ENCODE measurements around the gene LIPF. TPM values are rescaled to one million over a fixed set of nuclear protein-coding genes. Genes with fewer than 3 reads are reported as not detected.

The LIPF gene
- total and polyA plus RNA-seq, 12 donors, result 0.65 to 0.95 TPM; not detected in 10

DNA sequence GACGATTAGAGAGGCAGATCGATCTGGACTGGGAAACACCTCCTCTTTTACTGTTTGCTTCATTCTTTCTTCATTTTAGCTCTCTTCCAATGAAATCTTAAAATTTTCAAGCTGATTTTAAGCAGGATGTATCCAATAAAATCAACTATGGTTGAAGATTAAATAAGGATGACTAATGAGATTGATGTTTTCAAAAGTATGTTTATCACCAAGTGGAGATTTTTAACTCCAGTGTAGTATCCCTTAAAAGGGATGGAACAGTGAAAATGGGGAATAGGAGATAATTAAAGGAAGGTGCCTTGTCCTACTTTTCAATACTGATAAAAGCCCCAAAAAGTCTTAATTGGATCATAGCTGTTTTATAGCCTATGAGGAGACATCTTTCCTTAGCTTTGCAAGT lies 11.6 kb upstream of the LIPF start:
- Histone ChIP-seq H3K36me3 (no peaks in the 10 kb centered on the region), H3K27ac (peak overlapping the region in 1 of 10 donors; percentile 54), H3K27me3 (peaks cover 0 to 5% (median 0%) of the 10 kb centered on the region in 7 donors), H3K9me3 (no peaks in the 10 kb centered on the region), H3K4me3 (no peak overlapping the region), H3K4me1 (no peaks in the 10 kb centered on the region)
- no peak for DNase-seq
- WGBS, 2 donors, result 87 to 93% methylated on average over 2 of the region's 2 CpGs
- intact Hi-C loops (cut with DNase I), result no loop called here
- ATAC-seq, result no peak
- TF ChIP-seq, protein P1, sequence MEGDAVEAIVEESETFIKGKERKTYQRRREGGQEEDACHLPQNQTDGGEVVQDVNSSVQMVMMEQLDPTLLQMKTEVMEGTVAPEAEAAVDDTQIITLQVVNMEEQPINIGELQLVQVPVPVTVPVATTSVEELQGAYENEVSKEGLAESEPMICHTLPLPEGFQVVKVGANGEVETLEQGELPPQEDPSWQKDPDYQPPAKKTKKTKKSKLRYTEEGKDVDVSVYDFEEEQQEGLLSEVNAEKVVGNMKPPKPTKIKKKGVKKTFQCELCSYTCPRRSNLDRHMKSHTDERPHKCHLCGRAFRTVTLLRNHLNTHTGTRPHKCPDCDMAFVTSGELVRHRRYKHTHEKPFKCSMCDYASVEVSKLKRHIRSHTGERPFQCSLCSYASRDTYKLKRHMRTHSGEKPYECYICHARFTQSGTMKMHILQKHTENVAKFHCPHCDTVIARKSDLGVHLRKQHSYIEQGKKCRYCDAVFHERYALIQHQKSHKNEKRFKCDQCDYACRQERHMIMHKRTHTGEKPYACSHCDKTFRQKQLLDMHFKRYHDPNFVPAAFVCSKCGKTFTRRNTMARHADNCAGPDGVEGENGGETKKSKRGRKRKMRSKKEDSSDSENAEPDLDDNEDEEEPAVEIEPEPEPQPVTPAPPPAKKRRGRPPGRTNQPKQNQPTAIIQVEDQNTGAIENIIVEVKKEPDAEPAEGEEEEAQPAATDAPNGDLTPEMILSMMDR (IDR thresholded peaks at IDR 0.05), result no peak

DNA sequence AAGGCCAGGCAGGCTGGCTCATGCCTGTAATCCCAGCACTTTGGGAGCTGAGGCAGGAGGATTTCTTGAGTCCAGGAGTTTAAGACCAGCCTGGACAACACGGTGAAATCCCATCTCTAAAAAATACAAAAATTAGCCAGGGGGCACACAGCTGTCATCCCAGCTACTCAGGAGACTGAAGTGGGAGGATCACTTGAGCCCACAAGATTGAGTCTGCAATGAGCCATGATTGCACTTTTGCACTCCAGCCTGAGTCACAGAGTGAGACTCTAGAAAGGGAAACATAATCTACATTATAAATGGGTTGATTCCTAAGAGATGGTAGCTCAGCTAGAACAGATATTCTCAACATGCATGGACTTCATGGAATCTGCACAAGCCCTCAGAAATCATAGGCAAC lies 6.3 kb upstream of the LIPF start:
- Histone ChIP-seq H3K4me1 (peaks cover 0 to 2% (median 0%) of the 10 kb centered on the region in 9 donors), H3K27ac (no peak overlapping the region), H3K4me3 (no peak overlapping the region), H3K27me3 (no peaks in the 10 kb centered on the region), H3K36me3 (no peaks in the 10 kb centered on the region), H3K9me3 (no peaks in the 10 kb centered on the region)
- ATAC-seq (no peak), DNase-seq (no peak)
- TF ChIP-seq, protein P1 (IDR thresholded peaks at IDR 0.05), result no peak
- 68 to 88% methylated on average over 1 of the region's 1 CpG for WGBS, 2 donors
- intact Hi-C loops (cut with DNase I), result no loop called here

DNA sequence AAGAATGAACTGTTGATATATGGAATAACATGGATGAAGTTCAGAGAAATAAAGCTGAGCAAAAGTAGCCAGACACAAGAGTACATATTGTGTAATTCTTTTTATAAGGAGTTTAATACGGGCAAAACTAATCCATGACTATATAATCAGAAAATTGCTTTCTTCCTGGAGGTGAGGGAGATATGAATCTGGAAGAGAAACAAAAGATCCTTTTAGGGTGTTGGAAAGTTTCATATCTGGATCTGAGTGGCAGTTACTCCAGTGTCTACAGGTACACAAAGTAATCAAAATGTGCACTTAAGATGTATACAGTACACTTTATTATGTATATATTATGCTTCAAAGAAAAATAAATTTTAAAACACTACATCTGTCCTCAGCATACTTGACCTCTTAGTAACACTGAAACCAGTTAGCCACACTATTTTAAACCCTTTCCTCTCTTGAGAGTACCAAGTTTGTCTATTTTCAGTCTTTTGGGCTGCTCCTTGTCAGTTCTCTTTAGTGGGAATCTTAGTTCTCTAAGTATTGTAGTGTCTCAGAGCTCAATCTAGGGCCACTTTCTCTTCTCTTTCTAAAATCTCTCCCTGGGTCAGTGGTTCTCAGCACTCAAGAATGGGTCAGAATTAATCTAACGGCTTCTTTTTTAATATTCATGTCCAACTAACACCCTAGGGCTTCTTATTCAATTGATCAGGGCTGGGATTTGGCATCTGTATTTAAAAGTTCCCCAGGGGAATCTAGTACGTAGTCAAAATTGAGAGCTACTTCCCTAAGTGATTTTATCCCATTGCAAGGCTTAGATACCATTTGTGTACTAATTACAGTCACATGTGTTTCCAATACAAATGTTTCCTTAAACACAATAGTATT lies 4.3 kb upstream of the LIPF start:
- H3K9me3 ChIP-seq, result peaks cover 0 to 3% (median 0%) of the 10 kb centered on the region in 11 donors
- intact Hi-C loops (cut with DNase I), result no loop called here
- peaks cover 0 to 2% (median 0%) of the 10 kb centered on the region in 9 donors for H3K4me1 ChIP-seq
- H3K27me3 ChIP-seq, result no peaks in the 10 kb centered on the region
- H3K27ac ChIP-seq, result no peak overlapping the region
- no peak overlapping the region for H3K4me3 ChIP-seq
- no peaks in the 10 kb centered on the region for H3K36me3 ChIP-seq
- 56 to 59% methylated on average over 3 of the region's 3 CpGs for WGBS, 2 donors
- ATAC-seq, result no peak
- no peak for DNase-seq
- TF ChIP-seq, protein P1 (IDR thresholded peaks at IDR 0.05), result no peak

DNA sequence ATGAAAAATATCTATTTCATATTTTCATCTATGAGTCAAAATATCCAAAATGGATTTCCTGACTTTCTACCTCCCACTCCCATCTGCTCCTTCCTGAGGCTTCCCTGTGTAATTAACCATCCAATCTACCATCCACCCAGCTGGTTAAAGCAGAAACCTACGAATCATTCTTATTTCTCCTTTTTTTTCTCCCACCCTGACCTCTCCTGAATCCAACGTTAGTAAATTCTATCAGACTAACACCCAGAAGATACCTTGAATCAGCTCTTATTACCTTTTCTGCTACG lies 3.7 kb upstream of the LIPF start:
- H3K9me3 ChIP-seq, result peaks cover 0 to 3% (median 0%) of the 10 kb centered on the region in 11 donors
- no peak overlapping the region for H3K4me3 ChIP-seq
- DNase-seq (no peak), ATAC-seq (no peak)
- intact Hi-C loops (cut with DNase I), result no loop called here
- H3K27me3 ChIP-seq, result no peaks in the 10 kb centered on the region
- H3K4me1 ChIP-seq, result peaks cover 0 to 2% (median 0%) of the 10 kb centered on the region in 9 donors
- H3K36me3 ChIP-seq, result no peaks in the 10 kb centered on the region
- WGBS, 2 donors, result 35 to 46% methylated on average over 3 of the region's 3 CpGs
- H3K27ac ChIP-seq, result no peak overlapping the region
- TF ChIP-seq, protein P1 (IDR thresholded peaks at IDR 0.05), result no peak

Data from heart right ventricle (tissue), 16 donors.